Heart left ventricle (tissue), 13 donors: ENCODE data around the gene PRR14.
A peak's percentile ranks its signal among the peaks of the same experiment; 100 is the strongest.

Source experiments
- CTCF ChIP-seq, 12 donors: fragments of 200-600 bp; sonication (generic) in 4 of 12; IDR thresholded peaks; one replicate each; pipeline versions ENCODE4 v1.5.0 to v1.8.0; 2018 to 2022; ENCODE audit warnings: antibody characterized with exemption in 12 of 12, mild to moderate bottlenecking in 5 of 12
- POLR2A ChIP-seq, 2 donors: fragments of 450-650 bp; IDR thresholded peaks; one replicate each; pipeline ENCODE4 v1.6.1; 2017; ENCODE audit warnings: antibody characterized with exemption in 2 of 2, mild to moderate bottlenecking in 2 of 2, moderate library complexity in 2 of 2
- donor health status: ischemic (EF 13 %, LVEDD 7.1; RV severe dilation, severe dysfunction).
- donor health status: DM: no; HTN: yes; CAD: no.
- donor health status: DM: no; HTN: no; CAD: no.
- donor health status: ischemic (EF 25% LVEDD 6.9; RV normal size, moderate dysfunction).
- donor health status: ischemic (EF 25% LVEDD 5.7; RV mildly dilated, moderate dysfunction).
- donor health status: ischemic (EF 35%, LVEDD 5.7; RV mildly dilated, moderate dysfunction).
- donor health status: nonischemic (EF 11% LVEDD 7.7; RV severe dilation, severe dysfunction).
- donor health status: DM: yes; HTN: yes; CAD: no.
- donor health status: PGD.
- donor health status: ischemic (EF 29% LVEDD 5.4; RV normal size, mild dysfunction).
- donor health status: nonischemic (EF 23%, LVEDD 6.1; RV moderate dilation, normal function).

- TF ChIP-seq CTCF (IDR thresholded peaks at IDR 0.05) (peak in 11 of 12 donors; percentile 30 to 57 (median 45)), POLR2A (IDR thresholded peaks at IDR 0.05) (no peak)
These were observed 35.2 kb upstream of the PRR14 start for GRCh38 chr16:30615358-30616091.
